C4-2B (cell line): ENCODE measurements around the gene AFAP1L2.

Source experiments
- ZFX ChIP-seq: fragments of 450-650 bp; IDR thresholded peaks from 2 replicates; pipeline ENCODE4 v1.6.1; 2017
- TF ChIP-seq, protein P1 (sequence below): fragments of 450-650 bp; conservative IDR thresholded peaks from 2 replicates; pipeline ENCODE4 v1.5.1; 2017; ENCODE audit warnings: mild to moderate bottlenecking

- TF ChIP-seq, protein P1, sequence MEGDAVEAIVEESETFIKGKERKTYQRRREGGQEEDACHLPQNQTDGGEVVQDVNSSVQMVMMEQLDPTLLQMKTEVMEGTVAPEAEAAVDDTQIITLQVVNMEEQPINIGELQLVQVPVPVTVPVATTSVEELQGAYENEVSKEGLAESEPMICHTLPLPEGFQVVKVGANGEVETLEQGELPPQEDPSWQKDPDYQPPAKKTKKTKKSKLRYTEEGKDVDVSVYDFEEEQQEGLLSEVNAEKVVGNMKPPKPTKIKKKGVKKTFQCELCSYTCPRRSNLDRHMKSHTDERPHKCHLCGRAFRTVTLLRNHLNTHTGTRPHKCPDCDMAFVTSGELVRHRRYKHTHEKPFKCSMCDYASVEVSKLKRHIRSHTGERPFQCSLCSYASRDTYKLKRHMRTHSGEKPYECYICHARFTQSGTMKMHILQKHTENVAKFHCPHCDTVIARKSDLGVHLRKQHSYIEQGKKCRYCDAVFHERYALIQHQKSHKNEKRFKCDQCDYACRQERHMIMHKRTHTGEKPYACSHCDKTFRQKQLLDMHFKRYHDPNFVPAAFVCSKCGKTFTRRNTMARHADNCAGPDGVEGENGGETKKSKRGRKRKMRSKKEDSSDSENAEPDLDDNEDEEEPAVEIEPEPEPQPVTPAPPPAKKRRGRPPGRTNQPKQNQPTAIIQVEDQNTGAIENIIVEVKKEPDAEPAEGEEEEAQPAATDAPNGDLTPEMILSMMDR = no peak
- TF ChIP-seq ZFX = no peak
Measured at GRCh38 chr10:114258274-114258840, 145.9 kb downstream of the AFAP1L2 start.
